ENCODE measurements around the gene CD300E. TPM values are rescaled to one million over a fixed set of nuclear protein-coding genes. Genes with fewer than 3 reads are reported as not detected.

The CD300E gene
- total and polyA plus RNA-seq, 2 of the 4 experiments (the other 2 are of a cell fraction), result not detected

- CTCF ChIA-PET, result no interaction called here
- dilution Hi-C loops (cut with HindIII; ENCODE audit: low sequenced_read_pairs, unreplicated experiment), result no loop called here
These were observed 20.4 kb downstream of the CD300E start for GRCh38 chr17:74603037-74603635.

More at GRCh38 chr17:74603037-74603635, 20.4 kb downstream of the CD300E start:
- no peak overlapping the region for H3K4ac ChIP-seq (ENCODE audit: low read depth, low read length)
- no peak overlapping the region for H4K5ac ChIP-seq (ENCODE audit: low read depth, low read length)
- H2BK20ac ChIP-seq (ENCODE audit: low read depth, low read length), result no peak overlapping the region
- no peaks in the 10 kb centered on the region for H3K4me1 ChIP-seq (ENCODE audit: control insufficient read depth, insufficient read depth, low read length)
- no peaks in the 10 kb centered on the region for H3K79me1 ChIP-seq (ENCODE audit: low read depth in 1 of 2, low read length in 2 of 2)
- no peaks in the 10 kb centered on the region for H3K9me1 ChIP-seq (ENCODE audit: insufficient read depth, low read length)
- ATAC-seq (ENCODE audit: low read depth) (no peak), DNase-seq (no peak)
- TF ChIP-seq, protein P1, sequence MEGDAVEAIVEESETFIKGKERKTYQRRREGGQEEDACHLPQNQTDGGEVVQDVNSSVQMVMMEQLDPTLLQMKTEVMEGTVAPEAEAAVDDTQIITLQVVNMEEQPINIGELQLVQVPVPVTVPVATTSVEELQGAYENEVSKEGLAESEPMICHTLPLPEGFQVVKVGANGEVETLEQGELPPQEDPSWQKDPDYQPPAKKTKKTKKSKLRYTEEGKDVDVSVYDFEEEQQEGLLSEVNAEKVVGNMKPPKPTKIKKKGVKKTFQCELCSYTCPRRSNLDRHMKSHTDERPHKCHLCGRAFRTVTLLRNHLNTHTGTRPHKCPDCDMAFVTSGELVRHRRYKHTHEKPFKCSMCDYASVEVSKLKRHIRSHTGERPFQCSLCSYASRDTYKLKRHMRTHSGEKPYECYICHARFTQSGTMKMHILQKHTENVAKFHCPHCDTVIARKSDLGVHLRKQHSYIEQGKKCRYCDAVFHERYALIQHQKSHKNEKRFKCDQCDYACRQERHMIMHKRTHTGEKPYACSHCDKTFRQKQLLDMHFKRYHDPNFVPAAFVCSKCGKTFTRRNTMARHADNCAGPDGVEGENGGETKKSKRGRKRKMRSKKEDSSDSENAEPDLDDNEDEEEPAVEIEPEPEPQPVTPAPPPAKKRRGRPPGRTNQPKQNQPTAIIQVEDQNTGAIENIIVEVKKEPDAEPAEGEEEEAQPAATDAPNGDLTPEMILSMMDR (conservative IDR thresholded peaks at IDR 0.05; ENCODE audit: low read depth, low read length), result no peak
- TF ChIP-seq POLR2A (IDR thresholded peaks at IDR 0.05; ENCODE audit: low read depth, low read length) (no peak), SMC3 (IDR thresholded peaks at IDR 0.05; ENCODE audit: low read depth, low read length) (no peak), RAD21 (IDR thresholded peaks at IDR 0.05; ENCODE audit: low read length) (no peak), RFX5 (IDR thresholded peaks at IDR 0.05; ENCODE audit: low read depth, low read length) (no peak), MXI1 (IDR thresholded peaks at IDR 0.05; ENCODE audit: borderline replicate concordance, low read depth, low read length) (no peak)
- TF ChIP-seq, protein P2, sequence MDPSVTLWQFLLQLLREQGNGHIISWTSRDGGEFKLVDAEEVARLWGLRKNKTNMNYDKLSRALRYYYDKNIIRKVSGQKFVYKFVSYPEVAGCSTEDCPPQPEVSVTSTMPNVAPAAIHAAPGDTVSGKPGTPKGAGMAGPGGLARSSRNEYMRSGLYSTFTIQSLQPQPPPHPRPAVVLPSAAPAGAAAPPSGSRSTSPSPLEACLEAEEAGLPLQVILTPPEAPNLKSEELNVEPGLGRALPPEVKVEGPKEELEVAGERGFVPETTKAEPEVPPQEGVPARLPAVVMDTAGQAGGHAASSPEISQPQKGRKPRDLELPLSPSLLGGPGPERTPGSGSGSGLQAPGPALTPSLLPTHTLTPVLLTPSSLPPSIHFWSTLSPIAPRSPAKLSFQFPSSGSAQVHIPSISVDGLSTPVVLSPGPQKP (IDR thresholded peaks at IDR 0.05; ENCODE audit: borderline replicate concordance, low read depth, low read length), result no peak
- no peak overlapping the region for H2AK5ac ChIP-seq (ENCODE audit: low read depth, low read length)
- no peak overlapping the region for H4K91ac ChIP-seq (ENCODE audit: insufficient read depth, low read depth, low read length)
- in situ Hi-C loops (cut with MboI; ENCODE audit: low sequenced_read_pairs), result no loop called here
- H3K4me3 ChIP-seq (ENCODE audit: insufficient read depth, low read depth, low read length), result no peak overlapping the region
- no peak overlapping the region for H3K18ac ChIP-seq (ENCODE audit: low read depth, low read length)
- no peak overlapping the region for H2AK9ac ChIP-seq (replicated peaks; ENCODE audit: low read depth, low read length, poor library complexity)
- H2BK120ac ChIP-seq (ENCODE audit: low read depth, low read length), result no peak overlapping the region
- no TSS peak for BruUV-seq (replicated peaks)
- no peak overlapping the region for H3K9ac ChIP-seq (ENCODE audit: low read depth, low read length)
- no peaks in the 10 kb centered on the region for H4K20me1 ChIP-seq (ENCODE audit: insufficient read depth, low read length)
- no peak overlapping the region for H4K8ac ChIP-seq (ENCODE audit: low read depth in 2 of 2, low read length in 2 of 2)
- POLR2A ChIA-PET (ENCODE audit: unreplicated experiment), result no interaction called here
- H3K9me3 ChIP-seq (ENCODE audit: control insufficient read depth, insufficient read depth, low read length), result peaks cover 2% of the 10 kb centered on the region; the same call in 1 of the 2 replicates
- H3K14ac ChIP-seq (replicated peaks; ENCODE audit: low read depth, low read length), result no peak overlapping the region
- no peak overlapping the region for H3K56ac ChIP-seq (ENCODE audit: extremely low read depth, insufficient read depth, low read length)
- no peak overlapping the region for H3K23ac ChIP-seq (ENCODE audit: low read depth, low read length)
- no peaks in the 10 kb centered on the region for H3K36me3 ChIP-seq (ENCODE audit: control insufficient read depth, insufficient read depth, low read length)
- no peak overlapping the region for H2BK5ac ChIP-seq (ENCODE audit: low read depth, low read length, poor library complexity, severe bottlenecking)
- no peak overlapping the region for H2AFZ ChIP-seq (replicated peaks; ENCODE audit: low read length, poor library complexity)
- intact Hi-C loops (cut with micrococcal nuclease), result no loop called here
- H3K27ac ChIP-seq (ENCODE audit: insufficient read depth, low read length), result no peak overlapping the region
- no peak overlapping the region for H2BK15ac ChIP-seq (ENCODE audit: low read depth, low read length)
- no peaks in the 10 kb centered on the region for H3K27me3 ChIP-seq (ENCODE audit: control insufficient read depth, insufficient read depth, low read length)
- 60% methylated on average over 1 of the region's 6 CpGs; no CpG with 5 or more reads in 1 of the 2 experiments for WGBS, 2 experiments (ENCODE audit: extremely low coverage in 2 of 2, insufficient read length in 1 of 2)
- no peak overlapping the region for H3K4me2 ChIP-seq (ENCODE audit: low read depth, low read length)
